LNCAP (cell line): ENCODE results near the gene ADAMTS19.

Experiments used
- CTCF ChIP-seq: fragments of 450-650 bp; IDR thresholded peaks from 2 replicates; pipeline ENCODE4 v1.5.1; 2017; ENCODE audit warnings: mild to moderate bottlenecking

Gene ADAMTS19

GRCh38 chr5:129593525-129593924 lies 133.4 kb downstream of the ADAMTS19 start:
- no peak for TF ChIP-seq CTCF

GRCh38 chr5:129601576-129601975 lies 141.5 kb downstream of the ADAMTS19 start:
- no peak for TF ChIP-seq CTCF

- no peak for TF ChIP-seq CTCF
Observed at GRCh38 chr5:129608350-129608749, 148.3 kb downstream of the ADAMTS19 start.

- TF ChIP-seq CTCF, result no peak
Observed at GRCh38 chr5:129609710-129610109, 149.6 kb downstream of the ADAMTS19 start.

GRCh38 chr5:129616517-129616916 lies 156.4 kb downstream of the ADAMTS19 start:
- TF ChIP-seq CTCF, result no peak

- TF ChIP-seq CTCF, result no peak
Observed at GRCh38 chr5:129617206-129617605, 157.1 kb downstream of the ADAMTS19 start.

GRCh38 chr5:129619782-129620181 lies 159.7 kb downstream of the ADAMTS19 start:
- no peak for TF ChIP-seq CTCF

GRCh38 chr5:129622531-129622930 lies 162.4 kb downstream of the ADAMTS19 start:
- no peak for TF ChIP-seq CTCF
